ENCODE results near the gene MRPS35.

DNA sequence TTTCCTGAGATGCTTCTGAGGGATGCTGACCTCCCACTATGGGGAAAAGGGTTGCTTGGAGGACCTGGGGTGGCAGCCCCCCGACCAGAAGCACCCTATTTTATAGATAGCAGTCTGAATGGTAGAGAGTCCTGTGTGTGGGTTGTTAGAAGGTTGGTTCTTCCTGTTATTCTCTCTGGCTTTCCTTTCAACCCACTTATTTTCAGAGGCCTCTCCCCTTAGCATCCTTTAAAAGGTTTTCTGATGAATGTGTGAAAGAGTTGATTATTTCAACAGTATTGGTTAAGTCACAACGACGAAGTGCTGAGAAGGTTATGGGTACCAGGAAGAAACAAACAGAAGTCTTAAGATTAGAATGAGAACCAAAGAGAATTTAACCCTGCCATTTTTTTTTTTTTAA lies 90.2 kb downstream of the MRPS35 start:
- TF ChIP-seq, protein P1, sequence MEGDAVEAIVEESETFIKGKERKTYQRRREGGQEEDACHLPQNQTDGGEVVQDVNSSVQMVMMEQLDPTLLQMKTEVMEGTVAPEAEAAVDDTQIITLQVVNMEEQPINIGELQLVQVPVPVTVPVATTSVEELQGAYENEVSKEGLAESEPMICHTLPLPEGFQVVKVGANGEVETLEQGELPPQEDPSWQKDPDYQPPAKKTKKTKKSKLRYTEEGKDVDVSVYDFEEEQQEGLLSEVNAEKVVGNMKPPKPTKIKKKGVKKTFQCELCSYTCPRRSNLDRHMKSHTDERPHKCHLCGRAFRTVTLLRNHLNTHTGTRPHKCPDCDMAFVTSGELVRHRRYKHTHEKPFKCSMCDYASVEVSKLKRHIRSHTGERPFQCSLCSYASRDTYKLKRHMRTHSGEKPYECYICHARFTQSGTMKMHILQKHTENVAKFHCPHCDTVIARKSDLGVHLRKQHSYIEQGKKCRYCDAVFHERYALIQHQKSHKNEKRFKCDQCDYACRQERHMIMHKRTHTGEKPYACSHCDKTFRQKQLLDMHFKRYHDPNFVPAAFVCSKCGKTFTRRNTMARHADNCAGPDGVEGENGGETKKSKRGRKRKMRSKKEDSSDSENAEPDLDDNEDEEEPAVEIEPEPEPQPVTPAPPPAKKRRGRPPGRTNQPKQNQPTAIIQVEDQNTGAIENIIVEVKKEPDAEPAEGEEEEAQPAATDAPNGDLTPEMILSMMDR (conservative IDR thresholded peaks at IDR 0.05; ENCODE audit: low read depth, low read length): no peak
- TF ChIP-seq EZH2 (IDR thresholded peaks at IDR 0.05; ENCODE audit: low read length, unreplicated experiment): no peak
